Brain microvascular endothelial cell (primary cell): ENCODE results near the gene AFF3.

Experiments
- DNase-seq: peaks from one replicate; pipeline ENCODE4 v3.0.0-alpha.2; 2020
- H3K27ac ChIP-seq: fragments of 250-450 bp; sonication (Bioruptor Pico); 2 replicates; pipeline ENCODE4 v1.5.1; 2020; ENCODE audit warnings: mild to moderate bottlenecking, moderate library complexity
- H3K27me3 ChIP-seq: fragments of 250-450 bp; sonication (Bioruptor Pico); replicated peaks from 2 replicates; pipeline ENCODE4 v1.5.1; 2020; ENCODE audit warnings: mild to moderate bottlenecking
- H3K36me3 ChIP-seq: fragments of 250-450 bp; sonication (Bioruptor Pico); replicated peaks from 2 replicates; pipeline ENCODE4 v1.5.1; 2020; ENCODE audit warnings: mild to moderate bottlenecking
- H3K4me3 ChIP-seq: 2 replicates; pipeline ENCODE4 v1.5.1; 2011; ENCODE audit warnings: low read depth, mild to moderate bottlenecking, control low read depth, low read length, moderate library complexity
- CTCF ChIP-seq: IDR thresholded peaks from 2 replicates; pipeline ENCODE4 v1.5.1; 2011; ENCODE audit warnings: low read depth, mild to moderate bottlenecking, moderate library complexity, low read length, control low read depth, inconsistent platforms; ENCODE audit errors: missing control alignments
- in situ Hi-C: cut with HindIII; loops from 2 replicates; pipeline ENCODE4 v1.10.0; 2017; ENCODE audit warnings: low sequenced_read_pairs, low pct_ligation_motif_present

AFF3 gene

GRCh38 chr2:99903981-99904380 lies 238.4 kb downstream of the AFF3 start:
- no peak for DNase-seq
- TF ChIP-seq CTCF: no peak
- Histone ChIP-seq H3K27me3 (no peaks in the 10 kb centered on the region), H3K27ac (no peak overlapping the region), H3K36me3 (no peaks in the 10 kb centered on the region), H3K4me3 (no peak overlapping the region)
- in situ Hi-C loops: no loop called here

GRCh38 chr2:99900556-99900955 lies 241.8 kb downstream of the AFF3 start:
- in situ Hi-C loops: no loop called here

GRCh38 chr2:99899882-99900281 lies 242.5 kb downstream of the AFF3 start:
- in situ Hi-C loops: no loop called here
- Histone ChIP-seq H3K36me3 (no peaks in the 10 kb centered on the region), H3K4me3 (no peak overlapping the region), H3K27ac (no peak overlapping the region), H3K27me3 (no peaks in the 10 kb centered on the region)
- DNase-seq: no peak
- no peak for TF ChIP-seq CTCF

More at GRCh38 chr2:99900556-99900955, 241.8 kb downstream of the AFF3 start:
- no peak for TF ChIP-seq CTCF
- Histone ChIP-seq H3K27ac (no peak overlapping the region), H3K36me3 (no peaks in the 10 kb centered on the region), H3K4me3 (no peak overlapping the region), H3K27me3 (no peaks in the 10 kb centered on the region)
- DNase-seq: no peak

- no peak for TF ChIP-seq CTCF
- DNase-seq: no peak
- Histone ChIP-seq H3K27me3 (no peaks in the 10 kb centered on the region), H3K27ac (no peak overlapping the region), H3K36me3 (no peaks in the 10 kb centered on the region), H3K4me3 (no peak overlapping the region)
- in situ Hi-C loops: no loop called here
Observed at GRCh38 chr2:99899058-99899855, 243.1 kb downstream of the AFF3 start.

- Histone ChIP-seq H3K27me3 (no peaks in the 10 kb centered on the region), H3K4me3 (no peak overlapping the region), H3K36me3 (no peaks in the 10 kb centered on the region), H3K27ac (no peak overlapping the region)
- DNase-seq: no peak
- TF ChIP-seq CTCF: no peak
- in situ Hi-C loops: no loop called here
Observed at GRCh38 chr2:99898336-99899048, 243.9 kb downstream of the AFF3 start.
